ENCODE results near the gene NLN.
"Not testable (repeated sequence)": the region's sequence is repeated elsewhere in the genome, so short reads cannot be mapped to it uniquely, and the experiment has no call there.

The NLN gene

GRCh38 chr5:65834306-65834705 is 112.3 kb downstream of the NLN start:
- H2AFZ ChIP-seq, result no peak overlapping the region
- H3K4me2 ChIP-seq (ENCODE audit: low read length), result no peak overlapping the region
- H3K79me2 ChIP-seq, result no peaks in the 10 kb centered on the region
- no peak overlapping the region for H3K9ac ChIP-seq
- H3K9me3 ChIP-seq (ENCODE audit: control insufficient read depth, low read length), result no peaks in the 10 kb centered on the region
- H3K4me3 ChIP-seq (ENCODE audit: low read depth, low read length), result no peak overlapping the region
- no peak overlapping the region for H3K27ac ChIP-seq
- H3K27me3 ChIP-seq (ENCODE audit: control insufficient read depth, insufficient read depth, low read length), result no peaks in the 10 kb centered on the region
- TF ChIP-seq CTCF (IDR thresholded peaks at IDR 0.05), result no peak
- no peaks in the 10 kb centered on the region for H3K4me1 ChIP-seq
- H3K36me3 ChIP-seq (ENCODE audit: control insufficient read depth, insufficient read depth, low read length), result no peaks in the 10 kb centered on the region

GRCh38 chr5:65835191-65835590 is 113.2 kb downstream of the NLN start:
- Histone ChIP-seq H3K4me3 (ENCODE audit: low read depth, low read length) (no peak overlapping the region), H3K9ac (no peak overlapping the region), H3K79me2 (no peaks in the 10 kb centered on the region), H2AFZ (no peak overlapping the region), H3K9me3 (ENCODE audit: control insufficient read depth, low read length) (no peaks in the 10 kb centered on the region), H3K36me3 (ENCODE audit: control insufficient read depth, insufficient read depth, low read length) (no peaks in the 10 kb centered on the region), H3K27ac (no peak overlapping the region), H3K4me1 (no peaks in the 10 kb centered on the region), H3K27me3 (ENCODE audit: control insufficient read depth, insufficient read depth, low read length) (no peaks in the 10 kb centered on the region), H3K4me2 (ENCODE audit: low read length) (no peak overlapping the region)
- TF ChIP-seq CTCF (IDR thresholded peaks at IDR 0.05), result no peak

- Histone ChIP-seq H3K36me3 (ENCODE audit: control insufficient read depth, insufficient read depth, low read length) (no peaks in the 10 kb centered on the region), H3K4me3 (ENCODE audit: low read depth, low read length) (no peak overlapping the region), H3K9me3 (ENCODE audit: control insufficient read depth, low read length) (no peaks in the 10 kb centered on the region), H2AFZ (no peak overlapping the region), H3K4me1 (no peaks in the 10 kb centered on the region), H3K79me2 (no peaks in the 10 kb centered on the region), H3K27ac (no peak overlapping the region), H3K4me2 (ENCODE audit: low read length) (no peak overlapping the region), H3K9ac (no peak overlapping the region), H3K27me3 (ENCODE audit: control insufficient read depth, insufficient read depth, low read length) (no peaks in the 10 kb centered on the region)
- no peak for TF ChIP-seq CTCF (IDR thresholded peaks at IDR 0.05)
These were observed 115.1 kb downstream of the NLN start for GRCh38 chr5:65837139-65837538.

- not testable (repeated sequence) for H3K27me3 ChIP-seq (ENCODE audit: control insufficient read depth, insufficient read depth, low read length); H3K27ac ChIP-seq; H3K9ac ChIP-seq; H3K79me2 ChIP-seq; H3K4me3 ChIP-seq (ENCODE audit: low read depth, low read length); H3K4me2 ChIP-seq (ENCODE audit: low read length); H3K36me3 ChIP-seq (ENCODE audit: control insufficient read depth, insufficient read depth, low read length); H3K9me3 ChIP-seq (ENCODE audit: control insufficient read depth, low read length); H2AFZ ChIP-seq; H3K4me1 ChIP-seq
These were observed 117.2 kb downstream of the NLN start for GRCh38 chr5:65839170-65839569.

- Histone ChIP-seq H3K4me2 (ENCODE audit: low read length) (no peak overlapping the region), H3K27ac (no peak overlapping the region), H3K9ac (no peak overlapping the region), H3K9me3 (ENCODE audit: control insufficient read depth, low read length) (no peaks in the 10 kb centered on the region), H2AFZ (no peak overlapping the region), H3K4me1 (no peaks in the 10 kb centered on the region), H3K36me3 (ENCODE audit: control insufficient read depth, insufficient read depth, low read length) (no peaks in the 10 kb centered on the region), H3K27me3 (ENCODE audit: control insufficient read depth, insufficient read depth, low read length) (no peaks in the 10 kb centered on the region), H3K4me3 (ENCODE audit: low read depth, low read length) (no peak overlapping the region), H3K79me2 (no peaks in the 10 kb centered on the region)
- TF ChIP-seq CTCF (IDR thresholded peaks at IDR 0.05), result no peak
These were observed 118.1 kb downstream of the NLN start for GRCh38 chr5:65840071-65840470.

- H3K27ac ChIP-seq; H3K4me2 ChIP-seq (ENCODE audit: low read length); H3K36me3 ChIP-seq (ENCODE audit: control insufficient read depth, insufficient read depth, low read length); H3K27me3 ChIP-seq (ENCODE audit: control insufficient read depth, insufficient read depth, low read length); H3K4me3 ChIP-seq (ENCODE audit: low read depth, low read length); H3K9me3 ChIP-seq (ENCODE audit: control insufficient read depth, low read length); H3K79me2 ChIP-seq; H3K9ac ChIP-seq; H3K4me1 ChIP-seq; H2AFZ ChIP-seq: not testable (repeated sequence)
These were observed 122.8 kb downstream of the NLN start for GRCh38 chr5:65844763-65845162.
